HG02943 (cell line): ENCODE results near the gene TRAF4.

Source experiments
- ATAC-seq: cut with Tn5 transposase; IDR thresholded peaks from one replicate; pipeline ENCODE4 v1.9.1; 2021; ENCODE audit warnings: mild to moderate bottlenecking, low read depth, moderate library complexity; ENCODE audit not compliant: unreplicated experiment

TRAF4 gene

GRCh38 chr17:28745786-28746411, 2.1 kb downstream of the TRAF4 start:
- ATAC-seq: no peak

- no peak for ATAC-seq
These were observed 2.8 kb downstream of the TRAF4 start for GRCh38 chr17:28746611-28747050.

GRCh38 chr17:28747051-28747691, 3.4 kb downstream of the TRAF4 start:
- ATAC-seq: no peak

GRCh38 chr17:28747801-28748750, 4.3 kb downstream of the TRAF4 start:
- ATAC-seq: no peak

- no peak for ATAC-seq
These were observed 5.2 kb downstream of the TRAF4 start for GRCh38 chr17:28748852-28749515.

GRCh38 chr17:28749516-28750177, 5.8 kb downstream of the TRAF4 start:
- ATAC-seq: no peak

GRCh38 chr17:28750178-28751047, 6.6 kb downstream of the TRAF4 start:
- ATAC-seq: peak; percentile 53

- ATAC-seq: no peak
These were observed 8.0 kb downstream of the TRAF4 start for GRCh38 chr17:28751600-28752366.

GRCh38 chr17:28755486-28755885, 11.7 kb downstream of the TRAF4 start:
- no peak for ATAC-seq

GRCh38 chr17:28756049-28756804, 12.4 kb downstream of the TRAF4 start:
- ATAC-seq: no peak

GRCh38 chr17:28758411-28759121, 14.8 kb downstream of the TRAF4 start:
- ATAC-seq: no peak

- ATAC-seq: no peak
These were observed 15.6 kb downstream of the TRAF4 start for GRCh38 chr17:28759256-28759865.

GRCh38 chr17:28760601-28761562, 17.1 kb downstream of the TRAF4 start:
- ATAC-seq: no peak

- ATAC-seq: no peak
These were observed 19.5 kb downstream of the TRAF4 start for GRCh38 chr17:28763137-28763799.

- ATAC-seq: no peak
These were observed 20.0 kb downstream of the TRAF4 start for GRCh38 chr17:28763804-28764266.
